ENCODE measurements around the gene ACTL10. TPM values are rescaled to one million over a fixed set of nuclear protein-coding genes. Genes with fewer than 3 reads are reported as not detected.

Gene ACTL10
- total and polyA plus RNA-seq, 2 of the 4 experiments (the other 2 are of a cell fraction): 0.18 to 0.43 TPM

DNA sequence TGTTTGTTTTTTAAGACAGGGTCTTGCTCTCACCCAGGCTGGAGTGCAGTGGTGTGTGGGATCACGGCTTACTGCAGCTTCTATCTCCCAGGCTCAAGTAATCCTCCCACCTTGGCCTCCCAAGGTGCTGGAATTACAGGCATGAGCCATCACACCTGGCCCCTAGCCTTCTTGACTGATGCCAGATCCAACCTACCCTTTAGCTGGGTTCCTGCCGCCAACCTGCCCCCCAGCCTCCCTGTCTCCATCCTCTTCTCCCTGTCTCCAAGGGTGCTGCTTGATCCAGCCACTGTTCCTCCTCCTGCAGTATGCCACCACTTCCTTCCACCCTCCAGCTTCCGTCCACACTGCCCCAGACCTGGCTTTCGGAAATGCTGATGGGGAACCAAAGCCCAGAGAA lies 7.8 kb upstream of the ACTL10 start:
- CTCF ChIA-PET: no interaction called here

More for the DNA sequence above, 7.8 kb upstream of the ACTL10 start:
- no TSS peak for BruUV-seq (replicated peaks)
- no peak overlapping the region for H3K4me3 ChIP-seq (ENCODE audit: insufficient read depth, low read depth, low read length)
- no peak overlapping the region for H3K18ac ChIP-seq (ENCODE audit: low read depth, low read length)
- H3K4ac ChIP-seq (ENCODE audit: low read depth, low read length): no peak overlapping the region
- no peaks in the 10 kb centered on the region for H3K27me3 ChIP-seq (ENCODE audit: control insufficient read depth, insufficient read depth, low read length)
- H3K27ac ChIP-seq (ENCODE audit: insufficient read depth, low read length): no peak overlapping the region
- no peaks in the 10 kb centered on the region for H4K20me1 ChIP-seq (ENCODE audit: insufficient read depth, low read length)
- H3K36me3 ChIP-seq (ENCODE audit: control insufficient read depth, insufficient read depth, low read length): peaks cover 19% of the 10 kb centered on the region; the same call in 1 of the 2 replicates
- intact Hi-C loops (cut with micrococcal nuclease): no loop called here
- H3K56ac ChIP-seq (ENCODE audit: extremely low read depth, insufficient read depth, low read length): no peak overlapping the region
- H4K5ac ChIP-seq (ENCODE audit: low read depth, low read length): no peak overlapping the region
- dilution Hi-C loops (cut with HindIII; ENCODE audit: low sequenced_read_pairs, unreplicated experiment): no loop called here
- no peaks in the 10 kb centered on the region for H3K9me3 ChIP-seq (ENCODE audit: control insufficient read depth, insufficient read depth, low read length)
- H3K4me1 ChIP-seq (ENCODE audit: control insufficient read depth, insufficient read depth, low read length): peaks cover 6% of the 10 kb centered on the region
- H3K79me1 ChIP-seq (ENCODE audit: low read depth in 1 of 2, low read length in 2 of 2): peaks cover 7 to 17% of the 10 kb centered on the region in 2 experiments; a peak in 3 of 4 replicates
- no peak overlapping the region for H3K4me2 ChIP-seq (ENCODE audit: low read depth, low read length)
- H2BK5ac ChIP-seq (ENCODE audit: low read depth, low read length, poor library complexity, severe bottlenecking): no peak overlapping the region
- H4K91ac ChIP-seq (ENCODE audit: insufficient read depth, low read depth, low read length): no peak overlapping the region
- no peak overlapping the region for H2BK20ac ChIP-seq (ENCODE audit: low read depth, low read length)
- no peak overlapping the region for H3K14ac ChIP-seq (replicated peaks; ENCODE audit: low read depth, low read length)
- POLR2A ChIA-PET (ENCODE audit: unreplicated experiment): no interaction called here
- no peak for DNase-seq
- H2AK5ac ChIP-seq (ENCODE audit: low read depth, low read length): no peak overlapping the region
- no peak overlapping the region for H2AK9ac ChIP-seq (replicated peaks; ENCODE audit: low read depth, low read length, poor library complexity)
- no peak for TF ChIP-seq MXI1 (IDR thresholded peaks at IDR 0.05; ENCODE audit: borderline replicate concordance, low read depth, low read length)
- TF ChIP-seq, protein P1, sequence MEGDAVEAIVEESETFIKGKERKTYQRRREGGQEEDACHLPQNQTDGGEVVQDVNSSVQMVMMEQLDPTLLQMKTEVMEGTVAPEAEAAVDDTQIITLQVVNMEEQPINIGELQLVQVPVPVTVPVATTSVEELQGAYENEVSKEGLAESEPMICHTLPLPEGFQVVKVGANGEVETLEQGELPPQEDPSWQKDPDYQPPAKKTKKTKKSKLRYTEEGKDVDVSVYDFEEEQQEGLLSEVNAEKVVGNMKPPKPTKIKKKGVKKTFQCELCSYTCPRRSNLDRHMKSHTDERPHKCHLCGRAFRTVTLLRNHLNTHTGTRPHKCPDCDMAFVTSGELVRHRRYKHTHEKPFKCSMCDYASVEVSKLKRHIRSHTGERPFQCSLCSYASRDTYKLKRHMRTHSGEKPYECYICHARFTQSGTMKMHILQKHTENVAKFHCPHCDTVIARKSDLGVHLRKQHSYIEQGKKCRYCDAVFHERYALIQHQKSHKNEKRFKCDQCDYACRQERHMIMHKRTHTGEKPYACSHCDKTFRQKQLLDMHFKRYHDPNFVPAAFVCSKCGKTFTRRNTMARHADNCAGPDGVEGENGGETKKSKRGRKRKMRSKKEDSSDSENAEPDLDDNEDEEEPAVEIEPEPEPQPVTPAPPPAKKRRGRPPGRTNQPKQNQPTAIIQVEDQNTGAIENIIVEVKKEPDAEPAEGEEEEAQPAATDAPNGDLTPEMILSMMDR (conservative IDR thresholded peaks at IDR 0.05; ENCODE audit: low read depth, low read length): no peak
- no peak for TF ChIP-seq NFE2L2 (IDR thresholded peaks at IDR 0.05; ENCODE audit: low read depth, low read length)
- TF ChIP-seq, protein P2, sequence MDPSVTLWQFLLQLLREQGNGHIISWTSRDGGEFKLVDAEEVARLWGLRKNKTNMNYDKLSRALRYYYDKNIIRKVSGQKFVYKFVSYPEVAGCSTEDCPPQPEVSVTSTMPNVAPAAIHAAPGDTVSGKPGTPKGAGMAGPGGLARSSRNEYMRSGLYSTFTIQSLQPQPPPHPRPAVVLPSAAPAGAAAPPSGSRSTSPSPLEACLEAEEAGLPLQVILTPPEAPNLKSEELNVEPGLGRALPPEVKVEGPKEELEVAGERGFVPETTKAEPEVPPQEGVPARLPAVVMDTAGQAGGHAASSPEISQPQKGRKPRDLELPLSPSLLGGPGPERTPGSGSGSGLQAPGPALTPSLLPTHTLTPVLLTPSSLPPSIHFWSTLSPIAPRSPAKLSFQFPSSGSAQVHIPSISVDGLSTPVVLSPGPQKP (IDR thresholded peaks at IDR 0.05; ENCODE audit: borderline replicate concordance, low read depth, low read length): no peak
- TF ChIP-seq, protein P3, sequence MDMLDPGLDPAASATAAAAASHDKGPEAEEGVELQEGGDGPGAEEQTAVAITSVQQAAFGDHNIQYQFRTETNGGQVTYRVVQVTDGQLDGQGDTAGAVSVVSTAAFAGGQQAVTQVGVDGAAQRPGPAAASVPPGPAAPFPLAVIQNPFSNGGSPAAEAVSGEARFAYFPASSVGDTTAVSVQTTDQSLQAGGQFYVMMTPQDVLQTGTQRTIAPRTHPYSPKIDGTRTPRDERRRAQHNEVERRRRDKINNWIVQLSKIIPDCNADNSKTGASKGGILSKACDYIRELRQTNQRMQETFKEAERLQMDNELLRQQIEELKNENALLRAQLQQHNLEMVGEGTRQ (IDR thresholded peaks at IDR 0.05; ENCODE audit: low read depth, low read length): no peak
- TF ChIP-seq RCOR1 (IDR thresholded peaks at IDR 0.05; ENCODE audit: insufficient replicate concordance, low read length): no peak
- TF ChIP-seq FOS (IDR thresholded peaks at IDR 0.05; ENCODE audit: low read depth, low read length): no peak
- TF ChIP-seq CEBPB (IDR thresholded peaks at IDR 0.05; ENCODE audit: low read depth, low read length): no peak
- no peak for TF ChIP-seq BHLHE40 (IDR thresholded peaks at IDR 0.05; ENCODE audit: low read depth, low read length)
- TF ChIP-seq MAFK (IDR thresholded peaks at IDR 0.05; ENCODE audit: low read depth, low read length): no peak
- no peak for TF ChIP-seq SMC3 (IDR thresholded peaks at IDR 0.05; ENCODE audit: low read depth, low read length)
- TF ChIP-seq RAD21 (IDR thresholded peaks at IDR 0.05; ENCODE audit: low read length): no peak
- no peak for TF ChIP-seq POLR2A (IDR thresholded peaks at IDR 0.05; ENCODE audit: low read depth, low read length)
- no peak for TF ChIP-seq MAZ (IDR thresholded peaks at IDR 0.05; ENCODE audit: borderline replicate concordance, low read depth, low read length)
- no peak for TF ChIP-seq RFX5 (IDR thresholded peaks at IDR 0.05; ENCODE audit: low read depth, low read length)
- TF ChIP-seq CHD1 (IDR thresholded peaks at IDR 0.05; ENCODE audit: low read depth, low read length): no peak
- no peak overlapping the region for H4K8ac ChIP-seq (ENCODE audit: low read depth in 2 of 2, low read length in 2 of 2)
- peaks cover 10% of the 10 kb centered on the region for H3K9me1 ChIP-seq (ENCODE audit: insufficient read depth, low read length)
- no peak overlapping the region for H2BK120ac ChIP-seq (ENCODE audit: low read depth, low read length)
- H3K23ac ChIP-seq (ENCODE audit: low read depth, low read length): no peak overlapping the region
- H2AFZ ChIP-seq (replicated peaks; ENCODE audit: low read length, poor library complexity): no peak overlapping the region
- WGBS, 2 experiments (ENCODE audit: extremely low coverage in 2 of 2, insufficient read length in 1 of 2): 89% methylated on average over 3 of the region's 4 CpGs; no CpG with 5 or more reads in 1 of the 2 experiments
- H3K9ac ChIP-seq (ENCODE audit: low read depth, low read length): no peak overlapping the region
- ATAC-seq (ENCODE audit: low read depth): no peak
- no peak overlapping the region for H2BK15ac ChIP-seq (ENCODE audit: low read depth, low read length)
- in situ Hi-C loops (cut with MboI; ENCODE audit: low sequenced_read_pairs): no loop called here
